Measurements from ENCODE around the gene SNRPA1.

DNA sequence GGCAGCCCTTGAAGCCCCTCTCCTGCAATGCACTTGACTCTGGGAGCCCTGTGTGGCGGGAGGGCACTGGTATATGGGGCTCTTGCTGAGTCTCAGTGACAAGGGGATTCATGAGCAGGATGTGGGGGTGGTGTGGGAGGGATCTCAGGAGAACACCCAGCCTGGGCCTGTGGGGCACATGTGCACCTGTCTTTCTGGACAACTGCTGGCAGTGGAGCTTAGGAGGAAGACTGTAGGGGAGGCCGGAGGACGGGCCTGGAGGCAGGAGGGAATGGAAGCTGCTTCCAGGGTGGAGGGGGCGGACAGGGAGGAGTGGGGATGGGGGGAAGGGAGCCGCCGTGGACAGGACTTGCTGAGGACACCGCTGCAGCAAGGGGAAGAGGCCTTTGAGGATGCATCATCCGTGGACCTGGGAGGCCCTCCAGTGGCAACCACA is 10.8 kb upstream of the SNRPA1 start:
- TF ChIP-seq, protein P1, sequence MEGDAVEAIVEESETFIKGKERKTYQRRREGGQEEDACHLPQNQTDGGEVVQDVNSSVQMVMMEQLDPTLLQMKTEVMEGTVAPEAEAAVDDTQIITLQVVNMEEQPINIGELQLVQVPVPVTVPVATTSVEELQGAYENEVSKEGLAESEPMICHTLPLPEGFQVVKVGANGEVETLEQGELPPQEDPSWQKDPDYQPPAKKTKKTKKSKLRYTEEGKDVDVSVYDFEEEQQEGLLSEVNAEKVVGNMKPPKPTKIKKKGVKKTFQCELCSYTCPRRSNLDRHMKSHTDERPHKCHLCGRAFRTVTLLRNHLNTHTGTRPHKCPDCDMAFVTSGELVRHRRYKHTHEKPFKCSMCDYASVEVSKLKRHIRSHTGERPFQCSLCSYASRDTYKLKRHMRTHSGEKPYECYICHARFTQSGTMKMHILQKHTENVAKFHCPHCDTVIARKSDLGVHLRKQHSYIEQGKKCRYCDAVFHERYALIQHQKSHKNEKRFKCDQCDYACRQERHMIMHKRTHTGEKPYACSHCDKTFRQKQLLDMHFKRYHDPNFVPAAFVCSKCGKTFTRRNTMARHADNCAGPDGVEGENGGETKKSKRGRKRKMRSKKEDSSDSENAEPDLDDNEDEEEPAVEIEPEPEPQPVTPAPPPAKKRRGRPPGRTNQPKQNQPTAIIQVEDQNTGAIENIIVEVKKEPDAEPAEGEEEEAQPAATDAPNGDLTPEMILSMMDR (IDR thresholded peaks at IDR 0.05), result no peak
- no peak for TF ChIP-seq POLR2A (IDR thresholded peaks at IDR 0.05; ENCODE audit: low read depth)

Measured in esophagus muscularis mucosa (tissue), 3 donors.